Activated CD4-positive, alpha-beta T cell treated with anti-CD3 and anti-CD28 coated beads, Interleukin-2, amount 50 U/mL, for 48 hours (primary cell): Measurements from ENCODE around the gene UVRAG.

Experiments used
- DNase-seq, 2 experiments: peaks; one replicate each; pipeline ENCODE4 v3.0.0-alpha.2; 2020

The UVRAG gene

DNA sequence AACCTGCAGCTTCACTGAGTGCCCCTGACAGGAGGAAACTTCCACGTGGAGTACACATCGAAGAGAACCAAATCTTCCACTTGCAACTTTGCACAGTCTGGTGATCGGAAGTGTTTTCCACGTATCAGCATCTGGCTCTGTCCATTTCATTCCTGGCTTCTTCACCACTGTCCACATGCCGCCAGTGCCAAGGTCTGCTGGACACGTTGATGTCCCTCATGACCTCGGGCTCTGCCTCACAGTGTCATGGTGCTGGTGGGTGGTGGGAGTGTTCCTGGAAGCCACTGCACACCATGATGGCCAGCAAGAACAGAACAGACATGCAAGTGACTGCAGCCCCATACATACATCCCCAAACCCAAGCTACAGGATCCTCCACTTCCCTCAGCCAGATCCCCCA is 342.9 kb downstream of the UVRAG start:
- DNase-seq: no peak

GRCh38 chr11:76158394-76159302 is 343.6 kb downstream of the UVRAG start:
- DNase-seq: no peak

DNA sequence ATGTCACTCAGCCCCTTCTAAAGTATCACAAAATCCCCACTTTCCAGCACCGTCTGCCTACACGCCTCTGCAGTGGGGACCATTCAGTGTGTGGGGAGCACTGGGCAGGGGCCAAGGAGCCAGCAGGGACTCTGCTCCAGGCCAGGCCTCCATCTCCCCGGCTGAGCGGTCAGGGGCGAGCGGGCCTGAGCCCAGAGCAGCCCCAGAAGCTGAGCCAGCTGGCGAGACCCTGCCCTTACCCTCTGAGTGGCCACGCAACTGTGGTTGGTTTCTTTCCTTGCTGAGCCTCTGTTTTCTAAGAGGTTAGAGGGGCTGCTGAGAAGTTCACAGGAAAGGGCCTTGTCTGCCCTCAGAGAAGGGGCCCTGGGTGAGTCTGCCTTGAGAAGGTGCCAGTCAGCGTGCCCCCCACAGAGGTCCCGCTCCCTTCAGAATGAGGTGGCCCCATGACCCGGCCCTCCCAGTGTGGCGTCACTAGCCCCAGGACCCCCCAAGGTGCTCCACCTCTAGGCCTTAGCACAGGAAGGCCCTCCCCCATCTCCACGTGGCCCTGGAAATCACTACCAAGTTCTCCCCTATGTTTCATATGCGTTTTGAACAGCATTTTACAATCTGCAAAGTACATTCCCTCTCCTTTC is 344.4 kb downstream of the UVRAG start:
- DNase-seq: no peak

DNA sequence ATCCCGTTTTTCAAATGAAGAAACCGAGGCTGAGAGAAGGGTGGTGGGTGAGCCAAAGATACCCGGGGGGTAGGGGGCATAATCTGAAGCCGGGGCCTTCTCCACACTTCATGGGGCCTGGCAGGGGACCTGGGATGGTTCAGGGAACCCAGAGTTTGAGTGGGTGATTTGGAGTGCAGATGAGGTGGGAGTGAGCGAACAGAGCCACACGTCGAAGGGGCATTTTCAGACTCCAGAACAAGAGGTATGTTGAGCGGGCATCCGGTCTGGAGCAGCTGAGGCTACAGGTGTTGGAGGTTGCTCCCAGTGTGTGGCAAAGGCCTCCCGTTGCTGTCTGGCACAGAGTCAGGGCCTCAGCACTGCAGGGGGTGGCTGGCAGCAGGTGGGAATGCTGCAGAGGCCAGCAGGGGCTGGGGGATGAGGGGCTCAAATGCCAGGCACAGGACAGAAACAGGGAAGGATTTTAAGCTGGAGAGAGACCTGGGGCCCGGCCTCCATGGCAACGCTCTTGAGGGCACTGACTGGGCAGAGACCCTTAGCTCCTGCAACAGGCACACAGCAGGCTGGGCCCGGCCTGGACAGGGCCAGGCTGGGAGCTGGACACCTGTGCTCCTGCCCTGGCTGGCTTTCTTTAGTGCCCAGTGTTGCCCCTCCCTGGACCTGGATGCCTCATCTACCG is 345.1 kb downstream of the UVRAG start:
- DNase-seq: no peak

DNA sequence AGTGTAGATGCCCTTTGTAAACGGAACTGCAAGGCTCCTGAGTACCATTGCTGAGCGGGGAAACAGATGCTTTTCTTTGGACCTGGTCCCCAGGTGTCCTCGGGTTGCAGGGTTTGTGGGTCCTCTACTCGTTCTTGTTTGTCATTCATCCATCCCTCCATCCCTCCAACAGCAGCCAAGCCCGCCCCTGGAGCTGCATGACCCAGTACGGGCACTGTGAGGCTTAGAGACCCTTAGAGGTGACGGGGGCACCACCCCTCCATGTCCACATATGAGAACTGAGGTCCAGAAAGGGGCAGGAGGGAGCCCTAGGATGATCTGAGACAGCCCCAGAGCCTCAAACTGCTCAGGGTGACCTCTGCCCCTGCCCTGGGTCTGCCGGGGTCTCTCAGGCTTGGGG is 345.8 kb downstream of the UVRAG start:
- DNase-seq: no peak

DNA sequence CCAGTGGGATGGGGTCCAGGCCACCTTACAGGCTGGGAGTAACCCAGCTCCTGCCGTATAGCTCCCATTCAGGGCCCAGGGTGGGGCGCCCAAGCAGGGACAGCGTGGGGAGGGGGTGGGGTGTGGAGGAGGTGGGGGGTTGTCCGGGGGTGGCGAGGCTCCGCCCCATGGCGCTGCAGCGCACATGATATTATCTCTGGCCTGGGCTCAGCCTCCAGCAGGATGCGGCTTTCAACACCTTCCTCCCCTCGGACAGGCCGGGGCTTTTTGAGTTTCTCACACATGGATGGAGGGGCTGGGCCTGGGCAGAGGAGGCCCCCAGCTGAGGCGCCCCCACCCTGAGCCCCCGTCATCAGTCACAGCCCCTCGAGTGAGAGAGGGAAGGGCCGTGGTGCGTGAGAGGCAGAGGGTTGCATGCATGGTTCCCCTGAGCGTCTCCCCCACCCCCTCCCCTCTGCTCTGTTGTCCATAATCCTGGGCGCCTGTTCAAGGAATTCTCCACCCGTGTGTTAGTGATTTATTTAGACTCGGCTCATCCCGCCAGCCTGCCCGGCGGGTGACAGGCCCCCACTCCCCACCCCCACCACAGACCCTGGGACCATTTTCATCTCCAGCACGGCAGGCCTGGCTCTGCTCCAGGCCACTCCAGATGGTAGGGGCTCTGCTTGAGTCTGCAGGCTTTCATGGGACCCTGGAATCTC is 346.4 kb downstream of the UVRAG start:
- DNase-seq: no peak

DNA sequence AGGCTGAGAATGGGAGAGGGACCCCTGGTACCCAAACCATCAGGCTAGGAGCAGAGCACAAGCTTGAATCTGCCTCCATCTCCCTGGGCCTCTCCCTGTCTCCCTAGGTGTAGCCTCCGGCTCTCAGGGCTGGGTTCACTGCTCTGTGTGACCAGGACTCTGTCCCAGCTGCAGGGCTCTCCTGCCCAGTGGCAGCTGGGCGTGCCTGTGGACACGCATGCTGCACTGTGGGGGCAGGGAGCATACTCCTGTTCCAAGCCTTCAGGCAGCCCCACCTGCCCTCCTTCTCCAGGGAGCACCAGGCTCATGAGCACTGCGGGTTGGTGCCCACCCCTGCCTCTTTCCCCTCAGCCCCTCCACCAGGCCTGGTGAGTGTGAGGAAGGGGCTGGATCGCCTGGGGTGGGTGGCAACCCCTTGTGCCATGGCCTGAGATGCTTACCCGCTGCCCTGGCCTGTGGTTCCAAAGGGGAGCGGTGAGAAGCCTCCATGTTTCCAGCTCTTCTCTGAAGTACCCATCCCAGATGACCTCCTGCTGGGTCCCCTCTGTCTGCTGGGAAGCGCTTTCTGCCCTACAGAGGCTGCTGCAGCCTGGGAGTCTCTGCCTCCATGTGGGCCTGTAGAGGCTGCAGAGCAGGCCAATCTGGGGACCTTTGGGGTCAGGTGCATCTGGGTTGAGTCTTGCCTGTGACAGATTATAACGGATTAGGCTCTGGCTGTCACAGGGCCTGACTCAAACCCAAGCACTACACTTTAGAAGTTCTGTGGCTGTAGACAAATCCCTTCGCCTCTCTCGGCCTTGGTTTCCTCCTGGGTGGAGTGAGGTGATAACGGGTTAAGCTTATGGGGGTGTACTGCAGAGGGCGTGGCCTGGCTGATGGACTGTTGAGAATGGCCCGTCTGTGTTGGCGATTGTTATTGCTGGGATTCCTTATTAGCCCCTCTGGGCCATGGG is 347.6 kb downstream of the UVRAG start:
- DNase-seq: no peak

DNA sequence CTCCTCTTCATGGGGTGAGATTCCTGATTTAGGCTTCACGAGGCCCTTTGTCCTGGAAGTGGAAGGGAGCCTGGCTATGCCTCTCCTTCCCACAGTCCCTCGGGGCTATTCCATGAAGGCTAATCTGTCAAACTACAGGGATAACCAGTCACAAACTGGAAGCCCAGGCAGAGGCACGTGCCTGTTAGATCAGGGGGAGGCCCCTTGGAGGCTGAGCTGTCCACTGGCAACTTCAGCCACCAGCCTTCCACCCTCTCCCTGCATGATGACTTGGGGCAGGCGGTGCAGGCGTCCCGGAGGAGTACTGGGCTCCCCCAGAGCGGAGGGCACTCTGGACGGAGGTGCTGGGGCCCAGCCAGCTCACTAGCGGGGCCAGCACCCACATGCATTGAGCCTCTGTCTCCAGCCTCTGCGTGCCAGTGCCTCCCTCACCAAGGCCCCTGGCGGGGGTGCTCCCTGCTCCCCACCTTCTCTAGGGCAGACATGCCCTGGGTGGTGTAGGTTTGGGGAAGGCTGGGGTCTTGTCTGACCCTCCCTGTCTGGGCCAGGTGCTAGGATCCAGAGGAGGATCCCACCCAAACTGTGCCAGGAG is 348.4 kb downstream of the UVRAG start:
- DNase-seq: no peak

- DNase-seq: no peak
Observed at GRCh38 chr11:76164081-76164480, 349.1 kb downstream of the UVRAG start.

DNA sequence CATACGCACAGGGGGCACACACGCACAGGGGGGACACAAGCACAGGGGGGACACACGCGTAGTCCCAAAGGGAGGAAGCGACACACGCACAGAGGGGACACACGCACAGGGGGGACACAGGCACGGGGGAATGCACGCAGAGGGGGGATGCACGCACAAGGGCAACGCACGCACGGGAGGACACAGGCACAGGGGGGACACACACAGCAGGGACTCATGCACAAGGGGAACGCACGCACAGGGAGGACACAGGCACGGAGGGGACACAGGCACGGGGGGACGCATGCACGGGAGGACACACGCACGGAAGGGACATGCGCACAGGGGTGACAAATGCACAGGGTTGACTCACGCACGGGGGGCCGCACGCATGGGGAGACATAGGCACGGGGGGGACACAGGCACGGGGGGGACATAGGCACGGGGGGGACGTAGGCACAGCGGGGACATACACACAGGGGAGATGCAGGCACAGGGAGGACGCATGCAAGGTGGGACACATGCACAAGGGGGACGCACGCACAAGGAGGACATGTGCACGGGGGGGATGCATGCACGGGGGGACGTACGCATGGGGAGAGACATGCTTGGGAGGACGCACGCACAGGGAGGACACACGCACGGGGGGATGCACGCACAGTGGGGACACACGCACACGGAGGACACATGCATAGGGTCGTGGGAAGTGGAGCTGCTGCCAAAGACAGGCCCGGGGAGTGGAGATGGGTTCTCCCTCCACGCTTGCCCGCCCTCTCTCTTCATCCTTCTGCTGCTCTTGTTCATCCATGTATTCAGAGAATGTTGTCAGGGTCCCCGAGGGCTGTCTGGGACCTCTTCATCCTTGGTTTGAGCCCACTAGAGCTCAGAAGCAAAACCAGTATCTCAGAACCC is 350.1 kb downstream of the UVRAG start:
- DNase-seq: no peak

GRCh38 chr11:76166314-76166713 is 351.3 kb downstream of the UVRAG start:
- peak; percentile 15 to 42 for DNase-seq

- no peak for DNase-seq
Observed at GRCh38 chr11:76167590-76167989, 352.6 kb downstream of the UVRAG start.

DNA sequence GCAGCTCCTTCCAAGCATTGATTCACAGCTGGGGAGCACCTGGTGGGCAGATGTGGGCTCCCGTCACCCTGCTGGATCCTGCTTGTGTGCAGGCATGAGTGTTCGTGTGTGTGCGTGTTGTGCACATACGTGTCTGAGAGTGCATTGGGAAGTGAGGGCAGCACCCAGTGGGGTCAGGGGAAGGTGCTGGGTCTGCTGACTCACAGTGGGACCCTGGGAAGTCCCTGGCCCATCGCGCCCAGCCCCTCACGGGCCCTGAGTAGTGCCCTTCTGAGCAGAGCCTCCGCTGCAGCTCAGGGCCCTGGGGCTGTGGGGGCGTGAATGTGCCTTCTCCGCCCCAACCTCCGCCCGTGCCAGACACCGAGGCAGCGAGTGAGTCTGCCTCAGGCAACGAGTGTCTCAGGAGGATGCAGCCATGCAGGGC is 354.5 kb downstream of the UVRAG start:
- no peak for DNase-seq

DNA sequence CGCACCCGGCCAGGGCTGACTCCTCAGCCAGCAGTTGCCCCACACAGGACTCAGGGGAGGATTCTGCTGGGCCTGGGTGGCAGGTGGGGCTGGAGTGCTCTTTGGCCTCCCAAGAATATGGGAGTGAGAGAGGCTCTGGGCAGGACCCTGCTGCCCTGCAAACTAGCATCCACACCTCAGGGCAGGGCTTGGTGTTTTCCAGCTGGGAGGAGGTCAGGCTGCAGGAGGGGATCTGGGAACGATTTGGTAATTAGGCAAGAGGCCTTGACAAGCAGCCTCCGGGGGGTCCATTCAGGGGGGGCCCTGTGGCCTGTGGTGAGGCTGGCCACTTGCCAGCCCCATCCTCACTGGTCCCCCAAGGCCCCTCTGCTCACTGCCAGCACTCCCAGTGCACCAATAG is 355.5 kb downstream of the UVRAG start:
- DNase-seq: no peak

DNA sequence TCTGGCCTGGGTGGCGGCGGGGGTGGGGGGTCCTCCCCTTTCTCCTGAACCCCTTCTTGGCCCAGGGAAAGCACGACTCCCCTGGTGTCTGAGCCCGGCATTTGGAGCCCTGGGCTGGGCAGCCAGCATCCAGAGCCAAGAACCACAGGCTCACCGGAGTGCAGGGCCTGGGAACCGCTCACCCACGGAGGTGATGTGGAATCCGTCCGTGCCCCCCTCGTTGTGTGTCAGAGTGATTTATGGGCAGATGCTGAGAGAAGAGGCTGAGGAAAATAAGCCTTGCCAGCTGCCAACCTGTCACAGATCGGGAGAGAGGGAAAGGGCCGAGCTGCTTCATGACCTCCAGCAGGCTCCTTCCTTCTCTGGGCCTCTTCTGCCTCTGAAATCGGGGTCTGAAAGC is 357.6 kb downstream of the UVRAG start:
- no peak for DNase-seq

DNA sequence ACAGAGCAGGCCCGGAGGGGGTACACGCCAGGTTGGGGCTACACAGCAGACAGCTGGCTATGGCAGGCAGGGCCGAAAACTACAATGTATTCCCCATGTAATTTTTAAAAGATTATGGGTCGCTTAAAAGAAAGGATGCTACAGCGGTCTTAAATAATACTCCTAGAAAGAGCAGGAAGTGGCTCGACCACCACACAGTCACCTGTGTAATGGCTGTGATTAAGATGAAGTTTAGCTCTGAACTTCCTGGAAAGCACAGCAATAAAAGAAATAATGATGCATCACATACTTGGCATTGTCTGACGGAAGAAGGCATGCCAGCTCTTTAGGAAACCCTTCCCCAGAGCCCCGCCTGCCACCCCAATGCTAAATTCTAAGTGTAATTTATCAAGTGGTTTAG is 358.7 kb downstream of the UVRAG start:
- no peak for DNase-seq

- no peak for DNase-seq
Observed at GRCh38 chr11:76174330-76174729, 359.3 kb downstream of the UVRAG start.

DNA sequence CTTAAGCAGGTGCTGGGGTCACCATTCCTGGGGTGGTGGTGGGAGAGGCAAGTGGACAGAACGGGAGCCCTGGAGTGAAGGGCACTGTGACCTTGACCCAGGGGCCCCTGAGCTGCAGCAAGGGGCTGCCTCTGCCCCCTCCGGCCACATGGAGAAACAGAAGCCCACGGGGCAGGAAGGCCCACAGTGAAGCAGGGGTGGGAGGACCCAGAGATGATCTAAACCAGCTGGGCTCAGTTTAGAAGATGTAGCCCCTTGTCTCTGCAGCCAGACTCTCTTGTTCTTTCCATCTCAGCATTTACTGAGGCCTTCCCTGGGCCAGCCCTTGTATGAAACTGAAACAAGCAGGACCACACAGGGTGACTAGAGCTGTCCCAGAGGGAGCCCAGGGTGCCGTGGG is 360.8 kb downstream of the UVRAG start:
- DNase-seq: no peak

DNA sequence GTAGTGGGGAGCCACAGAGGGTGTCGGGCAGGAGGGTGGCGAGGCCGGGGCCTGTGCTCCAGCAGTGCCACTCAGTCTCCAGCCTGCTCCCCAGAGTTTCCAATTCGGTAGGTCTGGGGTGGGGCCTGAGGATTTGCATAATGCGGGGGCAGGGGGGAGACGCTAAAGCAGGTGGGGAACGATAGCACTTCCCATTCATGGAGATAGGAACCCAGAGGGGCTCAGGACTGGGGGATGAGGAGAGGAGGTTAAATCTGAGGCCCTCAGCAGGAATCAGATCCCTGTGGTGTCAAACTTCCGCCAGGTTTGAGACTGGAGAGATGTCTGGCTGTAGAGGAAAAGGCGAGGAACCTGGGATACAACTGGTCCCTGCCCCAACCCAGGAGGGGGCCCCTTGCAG is 361.5 kb downstream of the UVRAG start:
- DNase-seq: no peak

DNA sequence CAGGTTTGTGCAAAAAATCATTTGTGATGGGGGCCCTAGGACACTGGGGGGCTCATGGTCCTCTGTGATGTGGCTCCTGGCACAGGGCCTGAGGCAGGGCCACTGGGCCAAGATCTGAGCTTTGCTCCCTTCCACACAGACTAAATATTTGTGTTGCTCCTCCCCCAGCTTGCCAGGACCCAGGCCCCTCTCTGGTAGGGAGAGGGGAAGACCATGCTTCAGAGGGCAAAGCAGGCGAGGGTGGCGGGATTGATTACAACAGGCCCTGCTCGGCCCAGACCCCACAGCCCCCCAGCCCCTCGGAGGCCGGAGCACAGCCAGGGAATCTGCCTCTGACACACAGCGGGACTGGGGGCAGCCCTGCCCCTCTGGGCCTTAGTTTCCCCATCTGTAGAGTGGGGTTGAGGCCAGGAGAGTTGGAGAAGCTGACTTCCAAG is 362.3 kb downstream of the UVRAG start:
- no peak for DNase-seq

- DNase-seq: no peak
Observed at GRCh38 chr11:76179147-76179546, 364.1 kb downstream of the UVRAG start.
